ENCODE measurements around the gene ERBIN.

GRCh38 chr5:65987982-65988381, 61.6 kb downstream of the ERBIN start:
- no peak for TF ChIP-seq CTCF (IDR thresholded peaks at IDR 0.05)
- no peak for TF ChIP-seq ZNF232 (CRISPR knock-in tag; IDR thresholded peaks at IDR 0.05)
- TF ChIP-seq EMX1 (CRISPR knock-in tag; IDR thresholded peaks at IDR 0.05) = no peak
- no peak for TF ChIP-seq ESRRA (CRISPR knock-in tag; IDR thresholded peaks at IDR 0.05; ENCODE audit: borderline replicate concordance)
- no peak for TF ChIP-seq FOXK1 (CRISPR knock-in tag; IDR thresholded peaks at IDR 0.05)
- TF ChIP-seq SP1 (CRISPR knock-in tag; conservative IDR thresholded peaks at IDR 0.05) = no peak

Data from WTC11 (cell line).